GM19467 (cell line): Measurements from ENCODE around the gene TECPR1.

Experiments used
- ATAC-seq: cut with Tn5 transposase; IDR thresholded peaks from one replicate; pipeline ENCODE4 v1.9.1; 2021; ENCODE audit warnings: mild to moderate bottlenecking, moderate library complexity; ENCODE audit not compliant: unreplicated experiment

The TECPR1 gene

GRCh38 chr7:98166668-98166970, 85.4 kb downstream of the TECPR1 start:
- no peak for ATAC-seq

- ATAC-seq, result peak; percentile 47
Measured at GRCh38 chr7:98165827-98166667, 86.0 kb downstream of the TECPR1 start.
